PC-3 (cell line): Measurements from ENCODE around the gene ZFP36L1. TPM values are rescaled to one million over a fixed set of nuclear protein-coding genes. Genes with fewer than 3 reads are reported as not detected.
A peak's percentile ranks its signal among the peaks of the same experiment; 100 is the strongest.

Experiments
- ATAC-seq: fragments of 200-7000 bp; cut with Tn5 transposase; 2 replicates; pipeline ENCODE4 v1.9.1; 2020; ENCODE audit warnings: mild to moderate bottlenecking, moderate library complexity
- BruUV-seq: library from RNA; stranded (reverse); fragments of 400-500 nt; replicated peaks from 2 replicates; lab custom pipeline; 2021; lab: Mats Ljungman, UMichigan
- CTCF ChIA-PET: fragments of 300-600 bp; sonication (Branson Sonifier 250); formaldehyde crosslinking; loops from one replicate; lab custom pipeline; 2022; ENCODE audit warnings: antibody characterized with exemption; lab: Charles Lee
- POLR2A ChIA-PET: fragments of 300-600 bp; sonication (Branson Sonifier 250); formaldehyde crosslinking; loops from one replicate; lab custom pipeline; 2022; ENCODE audit warnings: antibody characterized with exemption; ENCODE audit not compliant: unreplicated experiment; lab: Charles Lee
- DNase-seq: peaks from one replicate; pipeline ENCODE4 v3.0.0-alpha.2; 2015
- H2AFZ ChIP-seq: fragments of 300-600 bp; sonication (generic); 2 replicates; pipeline ENCODE4 v1.6.0; 2016; ENCODE audit warnings: antibody characterized with exemption, low read length
- H3F3A ChIP-seq: fragments of 300-600 bp; sonication (generic); one replicate; pipeline ENCODE4 v1.6.0; 2017; ENCODE audit warnings: antibody characterized with exemption, low read length, control low read depth, mild to moderate bottlenecking; ENCODE audit not compliant: unreplicated experiment
- H3K27ac ChIP-seq: fragments of 300-600 bp; sonication (generic); 2 replicates; pipeline ENCODE4 v1.5.1; 2016; ENCODE audit warnings: mild to moderate bottlenecking, low read length
- H3K27me3 ChIP-seq: fragments of 300-600 bp; sonication (generic); 2 replicates; pipeline ENCODE4 v1.6.1; 2016; ENCODE audit warnings: low read length, mixed read lengths
- H3K36me3 ChIP-seq: fragments of 300-600 bp; sonication (generic); 2 replicates; pipeline ENCODE4 v1.6.1; 2016; ENCODE audit warnings: low read depth, mixed run types, low read length, mixed read lengths
- H3K4me1 ChIP-seq: fragments of 300-600 bp; sonication (generic); 2 replicates; pipeline ENCODE4 v1.5.1; 2016; ENCODE audit warnings: low read length; ENCODE audit not compliant: insufficient read depth
- H3K4me2 ChIP-seq: fragments of 300-600 bp; sonication (generic); 2 replicates; pipeline ENCODE4 v1.6.0; 2016; ENCODE audit warnings: low read length
- H3K4me3 ChIP-seq: fragments of 300-600 bp; sonication (generic); 2 replicates; pipeline ENCODE4 v1.5.1; 2016; ENCODE audit warnings: mild to moderate bottlenecking, low read length, mixed read lengths
- H3K79me2 ChIP-seq: fragments of 300-600 bp; sonication (generic); 2 replicates; pipeline ENCODE4 v1.6.1; 2017; ENCODE audit warnings: low read length, mixed read lengths
- H3K9ac ChIP-seq: fragments of 300-600 bp; sonication (generic); 2 replicates; pipeline ENCODE4 v1.6.0; 2016; ENCODE audit warnings: mild to moderate bottlenecking, low read length
- H3K9me2 ChIP-seq: fragments of 300-600 bp; sonication (generic); replicated peaks from 2 replicates; pipeline ENCODE4 v1.6.1; 2016; ENCODE audit warnings: mixed run types, low read length, mixed read lengths
- H3K9me3 ChIP-seq: fragments of 300-600 bp; sonication (generic); 2 replicates; pipeline ENCODE4 v1.6.1; 2016; ENCODE audit warnings: low read length, mixed read lengths
- H4K20me1 ChIP-seq: fragments of 300-600 bp; sonication (generic); 2 replicates; pipeline ENCODE4 v1.6.1; 2016; ENCODE audit warnings: low read length, mixed read lengths
- EZH2 ChIP-seq: fragments of 300-600 bp; sonication (generic); IDR thresholded peaks from one replicate; pipeline ENCODE4 v1.6.1; 2017; ENCODE audit warnings: antibody characterized with exemption, mild to moderate bottlenecking, low read length; ENCODE audit not compliant: unreplicated experiment
- EZH2phosphoT487 ChIP-seq: fragments of 300-600 bp; sonication (generic); IDR thresholded peaks from 2 replicates; pipeline ENCODE4 v1.6.1; 2018; ENCODE audit warnings: mild to moderate bottlenecking, antibody characterized with exemption, low read length, borderline replicate concordance
- intact Hi-C: fragments of 100-400 bp; cut with micrococcal nuclease; formaldehyde crosslinking; loops from 2 replicates; pipeline ENCODE4 v1.9.0; 2023
- total RNA-seq: library from RNA; depleted of rRNA; stranded (reverse); fragments of >200 nt; gene quantifications from 2 replicates; pipeline ENCODE4 v1.2.3, GENCODE V29; 2014
- TF ChIP-seq, protein P1 (sequence below): fragments of 300-600 bp; sonication (generic); conservative IDR thresholded peaks from 2 replicates; pipeline ENCODE4 v1.5.1; 2017; ENCODE audit warnings: antibody characterized with exemption, low read depth, mild to moderate bottlenecking, low read length

Gene ZFP36L1
- total RNA-seq, 1 experiment from 2014 or later, result 63.1 TPM

DNA sequence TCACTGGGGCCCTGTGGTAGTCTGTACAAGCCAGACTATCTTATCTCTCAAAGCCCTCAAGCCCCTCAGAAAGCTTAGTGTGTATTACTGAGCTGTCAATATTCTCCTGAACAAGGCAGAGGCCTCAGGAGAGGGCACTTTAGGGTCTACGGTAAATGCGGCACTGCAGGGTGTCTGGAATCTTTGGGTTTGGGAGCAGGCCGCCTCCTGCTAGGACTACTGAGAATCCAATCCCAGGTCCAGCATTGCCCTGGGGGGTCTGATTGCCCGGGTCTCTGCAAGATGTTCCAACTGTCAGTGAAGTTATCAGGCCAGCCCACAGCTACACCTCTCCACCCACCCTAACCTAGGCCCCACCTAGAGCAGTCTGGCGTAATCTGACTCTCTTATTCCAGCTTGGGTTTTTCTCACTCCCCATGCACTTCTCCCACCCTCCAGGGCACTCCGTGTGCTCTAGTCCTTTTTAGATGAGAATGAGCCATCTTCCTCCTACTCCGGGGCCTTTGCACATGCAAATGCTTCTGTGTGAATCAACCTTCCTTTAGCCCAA, 4.3 kb upstream of the ZFP36L1 start:
- no peak for ATAC-seq
- Histone ChIP-seq H3K4me1 (peaks cover 19% of the 10 kb centered on the region), H3K27me3 (no peaks in the 10 kb centered on the region), H2AFZ (no peak overlapping the region), H3K9me3 (peaks cover 7% of the 10 kb centered on the region; the same call in 1 of the 2 replicates), H3K4me3 (no peak overlapping the region), H3K36me3 (peaks cover 3% of the 10 kb centered on the region; the same call in 1 of the 2 replicates), H3K4me2 (no peak overlapping the region), H3F3A (no peaks in the 10 kb centered on the region), H3K9me2 (no peaks in the 10 kb centered on the region), H3K27ac (no peak overlapping the region), H3K79me2 (peaks cover 36% of the 10 kb centered on the region), H3K9ac (no peak overlapping the region), H4K20me1 (peaks cover 5% of the 10 kb centered on the region; the same call in 1 of the 2 replicates)
- CTCF ChIA-PET, result no interaction called here
- BruUV-seq, result no TSS peak
- TF ChIP-seq EZH2phosphoT487 (no peak), EZH2 (no peak)
- TF ChIP-seq, protein P1, sequence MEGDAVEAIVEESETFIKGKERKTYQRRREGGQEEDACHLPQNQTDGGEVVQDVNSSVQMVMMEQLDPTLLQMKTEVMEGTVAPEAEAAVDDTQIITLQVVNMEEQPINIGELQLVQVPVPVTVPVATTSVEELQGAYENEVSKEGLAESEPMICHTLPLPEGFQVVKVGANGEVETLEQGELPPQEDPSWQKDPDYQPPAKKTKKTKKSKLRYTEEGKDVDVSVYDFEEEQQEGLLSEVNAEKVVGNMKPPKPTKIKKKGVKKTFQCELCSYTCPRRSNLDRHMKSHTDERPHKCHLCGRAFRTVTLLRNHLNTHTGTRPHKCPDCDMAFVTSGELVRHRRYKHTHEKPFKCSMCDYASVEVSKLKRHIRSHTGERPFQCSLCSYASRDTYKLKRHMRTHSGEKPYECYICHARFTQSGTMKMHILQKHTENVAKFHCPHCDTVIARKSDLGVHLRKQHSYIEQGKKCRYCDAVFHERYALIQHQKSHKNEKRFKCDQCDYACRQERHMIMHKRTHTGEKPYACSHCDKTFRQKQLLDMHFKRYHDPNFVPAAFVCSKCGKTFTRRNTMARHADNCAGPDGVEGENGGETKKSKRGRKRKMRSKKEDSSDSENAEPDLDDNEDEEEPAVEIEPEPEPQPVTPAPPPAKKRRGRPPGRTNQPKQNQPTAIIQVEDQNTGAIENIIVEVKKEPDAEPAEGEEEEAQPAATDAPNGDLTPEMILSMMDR, result no peak
- POLR2A ChIA-PET, result no interaction called here
- DNase-seq, result no peak
- intact Hi-C loops, result loop anchor here (10.0 kb wide), 1 partner anchor 652 kb away; no protein-coding TSS in a partner anchor

DNA sequence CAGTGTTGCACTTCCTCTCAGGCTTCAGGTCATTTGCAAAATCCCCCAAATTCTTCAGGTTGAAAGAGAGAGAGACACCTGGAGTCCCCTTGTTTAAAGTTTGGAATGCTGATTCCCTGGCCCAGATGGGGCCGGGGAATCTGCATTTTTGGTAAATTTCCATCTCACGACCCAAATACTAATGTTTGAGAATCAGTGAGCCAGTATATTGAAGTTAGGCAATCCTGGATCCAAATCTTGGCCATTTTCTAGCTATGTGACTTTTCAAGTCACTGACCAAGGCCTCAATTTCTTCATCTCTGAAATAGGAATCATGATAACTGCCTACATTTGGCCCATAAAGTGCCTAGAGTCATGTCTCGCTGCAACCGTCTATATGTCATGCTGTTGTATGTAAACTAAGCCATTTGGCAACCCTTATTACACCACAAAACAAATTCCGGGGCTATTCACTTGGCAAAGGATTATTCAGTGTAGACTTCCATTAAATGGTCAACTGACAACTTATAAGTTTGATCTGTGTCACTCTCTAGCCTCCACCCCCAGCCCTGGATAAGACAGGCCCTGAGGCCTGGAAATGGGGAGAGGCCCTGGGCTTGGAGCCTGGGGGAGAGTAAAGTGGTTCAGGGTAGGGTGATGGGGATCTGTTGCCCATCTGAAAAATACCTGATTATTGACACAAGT, 3.7 kb upstream of the ZFP36L1 start:
- no peak for DNase-seq
- POLR2A ChIA-PET, result interaction anchor here (0.6 to 1.8 kb wide), 2 partner anchors 18 to 105 kb away, joined by 5 to 17 read pairs; no protein-coding TSS in a partner anchor
- no peaks in the 10 kb centered on the region for H3F3A ChIP-seq

More for the DNA sequence above, 3.7 kb upstream of the ZFP36L1 start:
- H3K9me3 ChIP-seq, result peaks cover 2% of the 10 kb centered on the region; the same call in 1 of the 2 replicates
- peak overlapping the region; percentile 97 for H3K9ac ChIP-seq
- no peaks in the 10 kb centered on the region for H3K9me2 ChIP-seq
- peaks cover 10% of the 10 kb centered on the region for H4K20me1 ChIP-seq
- TF ChIP-seq EZH2phosphoT487 (no peak), EZH2 (no peak)
- TF ChIP-seq, protein P1, result no peak
- H3K4me3 ChIP-seq, result peak overlapping the region; percentile 90
- peak overlapping the region; percentile 86 for H3K4me2 ChIP-seq
- CTCF ChIA-PET, result no interaction called here
- no peak for ATAC-seq
- TSS peak; percentile 3 for BruUV-seq
- H3K27me3 ChIP-seq, result no peaks in the 10 kb centered on the region
- H3K36me3 ChIP-seq, result 0 out of 2 replicates have a peak, but pooled peaks cover 5% of the 10 kb centered on the region
- H2AFZ ChIP-seq, result peak overlapping the region; percentile 82
- peaks cover 43% of the 10 kb centered on the region for H3K79me2 ChIP-seq
- intact Hi-C loops, result loop anchor here (10.0 kb wide), 1 partner anchor 652 kb away; no protein-coding TSS in a partner anchor
- H3K27ac ChIP-seq, result peak overlapping the region; percentile 97
- H3K4me1 ChIP-seq, result peaks cover 19% of the 10 kb centered on the region
